Suprapubic skin (tissue), 3 donors: ENCODE data around the gene METTL25B.

ENCODE experiments used
- POLR2A ChIP-seq, 2 donors: fragments of 450-650 bp; IDR thresholded peaks; one replicate each; pipeline ENCODE4 v1.6.1; 2017; ENCODE audit warnings: antibody characterized with exemption in 2 of 2, mild to moderate bottlenecking in 2 of 2, moderate library complexity in 2 of 2
- TF ChIP-seq, protein P1 (sequence below), 2 donors: fragments of 200-600 bp in 1 of 2; fragments of 450-650 bp in 1 of 2; sonication (generic) in 1 of 2; IDR thresholded peaks; one replicate each; pipeline ENCODE4 v1.5.1; 2016 to 2019; ENCODE audit warnings: antibody characterized with exemption in 2 of 2, mild to moderate bottlenecking in 1 of 2, moderate library complexity in 1 of 2

DNA sequence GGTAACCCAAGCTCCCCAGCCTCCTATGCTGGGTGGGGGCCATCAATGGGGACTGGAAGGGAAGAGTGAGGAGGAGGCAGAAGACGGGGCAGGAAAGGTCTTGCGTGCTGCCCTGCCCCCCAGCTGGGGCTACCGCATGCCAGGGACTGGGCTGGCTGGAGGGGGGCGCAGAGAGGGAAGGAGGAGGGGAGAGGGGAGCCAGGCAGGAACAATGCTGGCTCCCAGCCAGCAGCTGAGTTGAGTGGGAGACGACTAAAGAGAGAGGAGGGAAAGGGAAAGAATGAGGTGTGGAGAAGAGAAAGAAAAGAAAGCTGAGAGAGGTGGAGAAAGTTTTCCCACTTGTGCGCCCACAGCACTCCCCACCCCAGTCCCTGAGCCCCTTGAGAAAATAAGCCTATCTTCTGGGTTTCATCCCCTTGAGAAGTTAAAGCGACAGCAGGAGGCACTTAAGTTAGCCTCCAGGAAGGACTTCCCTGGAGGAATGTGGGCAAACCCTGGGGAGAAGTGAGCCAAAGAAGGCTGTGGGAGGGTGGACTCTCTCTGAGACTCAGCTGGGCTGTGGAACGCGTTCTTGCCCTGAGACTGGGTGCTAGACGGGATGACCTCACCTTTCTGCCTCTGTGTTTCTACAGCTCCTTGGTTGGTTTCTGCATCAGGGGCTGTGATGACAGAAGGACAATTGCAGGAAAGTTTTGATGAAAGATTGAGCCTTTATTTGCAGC lies 38.2 kb upstream of the METTL25B start:
- no peak for TF ChIP-seq POLR2A (IDR thresholded peaks at IDR 0.05)
- TF ChIP-seq, protein P1, sequence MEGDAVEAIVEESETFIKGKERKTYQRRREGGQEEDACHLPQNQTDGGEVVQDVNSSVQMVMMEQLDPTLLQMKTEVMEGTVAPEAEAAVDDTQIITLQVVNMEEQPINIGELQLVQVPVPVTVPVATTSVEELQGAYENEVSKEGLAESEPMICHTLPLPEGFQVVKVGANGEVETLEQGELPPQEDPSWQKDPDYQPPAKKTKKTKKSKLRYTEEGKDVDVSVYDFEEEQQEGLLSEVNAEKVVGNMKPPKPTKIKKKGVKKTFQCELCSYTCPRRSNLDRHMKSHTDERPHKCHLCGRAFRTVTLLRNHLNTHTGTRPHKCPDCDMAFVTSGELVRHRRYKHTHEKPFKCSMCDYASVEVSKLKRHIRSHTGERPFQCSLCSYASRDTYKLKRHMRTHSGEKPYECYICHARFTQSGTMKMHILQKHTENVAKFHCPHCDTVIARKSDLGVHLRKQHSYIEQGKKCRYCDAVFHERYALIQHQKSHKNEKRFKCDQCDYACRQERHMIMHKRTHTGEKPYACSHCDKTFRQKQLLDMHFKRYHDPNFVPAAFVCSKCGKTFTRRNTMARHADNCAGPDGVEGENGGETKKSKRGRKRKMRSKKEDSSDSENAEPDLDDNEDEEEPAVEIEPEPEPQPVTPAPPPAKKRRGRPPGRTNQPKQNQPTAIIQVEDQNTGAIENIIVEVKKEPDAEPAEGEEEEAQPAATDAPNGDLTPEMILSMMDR (IDR thresholded peaks at IDR 0.05), result no peak
